OCI-LY7 (cell line): ENCODE results near the gene TUBA8.

ENCODE experiments used
- CTCF ChIP-seq: fragments of 200-600 bp; sonication (generic); conservative IDR thresholded peaks from 2 replicates; pipeline ENCODE4 v1.5.1; 2014; ENCODE audit warnings: mild to moderate bottlenecking, antibody characterized with exemption, low read length, moderate library complexity, mixed read lengths
- EZH2phosphoT487 ChIP-seq: fragments of 200-600 bp; sonication (generic); IDR thresholded peaks from 2 replicates; pipeline ENCODE4 v1.6.1; 2018; ENCODE audit warnings: low read depth, borderline replicate concordance, mild to moderate bottlenecking, mixed run types, antibody characterized with exemption, low read length, moderate library complexity, mixed read lengths

DNA sequence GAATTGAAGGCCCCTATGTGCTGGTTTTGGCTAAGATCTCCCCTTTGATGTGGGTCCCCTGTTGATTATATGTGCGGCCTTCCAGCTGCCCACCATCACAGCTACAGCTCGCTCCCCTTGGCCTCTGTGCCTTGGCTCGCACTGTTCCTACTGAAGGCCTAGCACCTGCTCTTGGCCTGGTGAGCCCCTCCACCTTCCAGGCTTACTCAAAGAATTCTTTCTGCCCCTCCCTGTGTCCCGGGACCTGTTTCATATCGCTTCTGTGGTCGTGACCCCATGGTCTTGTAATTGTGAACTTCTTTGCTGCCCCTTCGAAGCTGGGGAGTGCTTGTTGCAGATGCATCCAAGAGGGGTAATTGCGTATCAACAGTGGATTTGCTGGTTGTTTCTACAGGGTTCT is 20.3 kb upstream of the TUBA8 start:
- TF ChIP-seq CTCF (no peak), EZH2phosphoT487 (no peak)
